Measurements from ENCODE around the gene RMI1.
"Not testable (repeated sequence)": the region's sequence is repeated elsewhere in the genome, so short reads cannot be mapped to it uniquely, and the experiment has no call there.

The RMI1 gene

GRCh38 chr9:83980395-83981125 is at the start of gene RMI1:
TSS of gene RMI1 (plus strand) at chr9:83980805. CDS start at chr9:84000987, 20,182 bp downstream.
- DNase-seq (ENCODE audit: low spot score), result peak; percentile 94

- DNase-seq (ENCODE audit: low spot score), result no peak
These were observed 49.7 kb upstream of the RMI1 start for GRCh38 chr9:83930881-83931280.

DNA sequence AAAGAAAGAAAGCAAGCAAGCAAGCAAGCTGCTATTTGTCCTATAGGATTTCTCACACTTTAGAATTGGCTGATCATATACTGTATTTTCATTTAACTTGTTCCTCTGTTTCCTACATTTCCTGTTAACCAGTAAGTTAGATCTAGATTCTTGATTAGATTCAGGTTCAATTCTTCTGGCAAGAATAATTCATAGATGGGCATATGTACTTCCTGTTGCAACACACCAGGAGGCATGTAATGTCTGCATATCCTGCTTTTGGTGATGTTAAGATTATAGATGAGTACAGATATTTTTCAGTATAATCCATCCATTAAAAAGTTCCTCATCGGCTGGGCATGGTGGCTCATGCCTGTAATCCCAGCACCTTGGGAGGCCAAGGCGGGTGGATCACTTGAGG is 48.6 kb upstream of the RMI1 start:
- no peak for DNase-seq (ENCODE audit: low spot score)

DNA sequence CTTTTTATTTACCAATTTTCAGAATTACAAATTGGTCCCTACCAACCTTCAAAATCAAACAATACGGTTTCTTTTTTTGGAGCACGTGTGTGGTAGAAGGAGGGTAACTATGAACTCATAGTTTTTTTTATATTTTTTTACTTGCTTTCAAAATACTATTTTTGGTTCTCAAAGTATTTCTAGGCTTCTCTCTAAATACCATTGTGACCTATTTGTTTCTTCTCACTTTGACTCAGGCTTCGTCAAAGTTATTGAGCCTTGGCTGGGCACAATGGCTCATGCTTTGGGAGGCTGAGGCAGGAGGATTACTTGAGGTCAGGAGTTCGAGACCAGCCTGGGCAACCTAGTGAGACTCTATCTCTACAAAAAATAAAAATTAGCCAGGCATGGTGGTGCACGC is 47.8 kb upstream of the RMI1 start:
- DNase-seq (ENCODE audit: low spot score), result no peak

GRCh38 chr9:83933790-83934189 is 46.8 kb upstream of the RMI1 start:
- no peak for DNase-seq (ENCODE audit: low spot score)

DNA sequence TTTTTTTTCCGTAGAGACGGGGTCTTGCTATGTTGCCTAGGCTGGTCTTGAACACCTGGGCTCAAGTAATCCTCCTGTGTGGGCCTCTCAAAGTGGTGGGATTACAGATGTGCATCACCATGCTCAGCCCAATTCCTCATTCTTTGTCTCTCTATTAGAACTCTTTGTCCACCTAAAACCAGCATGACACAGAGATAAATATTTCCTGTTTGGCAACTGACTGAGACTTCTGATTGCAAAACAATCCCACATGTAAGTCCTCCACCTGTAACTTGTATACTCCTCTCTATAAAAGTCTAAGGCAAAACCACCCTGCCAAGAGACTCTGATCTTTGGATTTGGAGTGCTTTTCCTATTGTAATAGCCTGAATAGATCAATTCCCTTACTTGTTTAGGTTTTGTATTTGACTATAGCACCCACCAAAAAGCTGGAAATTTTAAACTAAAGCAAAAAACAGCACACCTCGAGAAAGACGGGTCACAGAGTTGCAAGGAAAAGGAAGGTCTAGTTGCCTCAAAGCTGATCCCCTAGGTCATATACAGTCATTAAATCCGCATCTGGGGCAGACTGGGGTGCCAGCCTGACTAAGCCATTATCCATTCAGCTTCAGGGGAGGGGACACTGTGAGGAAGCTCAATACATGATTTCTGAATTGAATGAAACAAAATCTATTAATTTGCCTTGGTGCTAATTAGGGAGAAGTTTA is 45.9 kb upstream of the RMI1 start:
- DNase-seq (ENCODE audit: low spot score), result no peak

DNA sequence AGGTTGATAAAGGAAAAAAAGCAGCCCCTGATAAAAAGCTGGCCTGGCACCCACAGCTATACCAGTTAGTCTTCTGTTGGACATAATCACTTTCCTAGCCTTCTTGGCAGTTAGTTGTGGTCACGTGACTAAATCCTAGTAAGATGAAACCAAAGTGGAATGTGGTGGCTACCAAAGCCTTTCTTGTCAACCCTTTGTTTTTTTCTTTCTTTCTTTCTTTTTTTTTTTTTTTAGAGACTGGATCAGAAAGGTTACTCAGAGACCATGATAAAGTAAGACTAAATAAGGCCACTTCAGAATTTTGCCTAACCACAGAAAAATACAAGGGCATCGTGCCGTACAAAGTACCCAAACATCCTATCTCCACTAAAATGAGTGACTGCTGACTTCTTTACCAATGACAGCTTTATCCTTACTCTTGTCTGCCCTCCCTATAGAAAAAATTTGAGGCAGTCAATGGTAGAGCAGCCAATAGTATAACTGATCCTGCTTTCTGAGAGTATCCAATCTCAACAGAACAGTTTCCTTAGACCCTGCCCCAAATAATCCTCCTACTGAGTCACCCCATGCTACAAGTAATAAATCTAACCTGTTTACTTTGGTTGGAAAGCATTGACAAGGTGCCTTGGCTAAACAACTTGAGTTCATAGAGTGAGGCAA is 45.2 kb upstream of the RMI1 start:
- DNase-seq (ENCODE audit: low spot score), result no peak

DNA sequence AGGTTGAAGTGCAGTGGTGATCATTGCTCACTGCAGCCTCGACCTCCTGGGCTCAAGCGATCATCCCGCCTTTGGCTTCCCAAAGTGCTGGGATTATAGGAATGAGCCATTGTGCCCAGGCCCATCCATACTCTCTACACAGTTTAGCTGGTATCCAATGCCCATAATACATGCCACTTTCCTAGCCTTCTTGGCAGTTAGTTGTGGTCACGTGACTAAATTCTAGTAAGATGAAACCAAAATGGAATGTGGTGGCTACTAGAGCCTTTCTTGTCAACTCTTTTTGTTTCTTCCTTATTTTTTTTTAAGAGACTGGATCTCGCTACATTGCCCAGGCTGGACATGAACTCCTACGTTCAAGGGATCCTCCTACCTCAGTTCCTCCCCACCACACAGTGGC is 44.1 kb upstream of the RMI1 start:
- no peak for DNase-seq (ENCODE audit: low spot score)

DNA sequence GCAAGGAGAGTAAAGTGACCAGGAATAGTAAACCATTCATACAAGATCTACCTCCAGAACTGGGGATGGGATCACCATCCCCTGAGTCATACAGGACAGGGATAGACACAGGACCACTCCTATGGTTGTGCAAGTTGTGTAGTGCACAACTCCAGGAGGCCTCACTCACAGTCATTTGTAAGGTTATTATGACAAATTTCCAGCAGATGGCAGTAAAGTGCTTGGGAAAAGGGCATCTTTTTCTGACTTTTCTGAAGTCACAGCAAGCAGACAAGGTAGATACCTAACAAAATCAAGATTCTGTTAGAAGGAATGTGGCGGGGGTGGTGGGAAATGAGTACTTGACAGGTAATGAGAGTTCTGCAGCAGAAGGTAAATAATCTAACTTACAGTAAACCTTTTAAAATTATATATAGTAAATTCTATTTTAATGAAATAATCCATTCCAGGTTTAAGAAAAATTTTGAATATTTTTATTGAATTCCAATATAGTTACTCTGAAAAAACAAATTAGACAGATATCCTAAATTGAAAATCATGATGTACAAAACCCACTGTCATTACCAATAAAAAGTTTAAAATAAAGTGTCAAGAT is 42.6 kb upstream of the RMI1 start:
- no peak for DNase-seq (ENCODE audit: low spot score)

- no peak for DNase-seq (ENCODE audit: low spot score)
These were observed 39.9 kb upstream of the RMI1 start for GRCh38 chr9:83940590-83941303.

GRCh38 chr9:83948096-83948495 is 32.5 kb upstream of the RMI1 start:
- DNase-seq (ENCODE audit: low spot score), result not testable (repeated sequence)

DNA sequence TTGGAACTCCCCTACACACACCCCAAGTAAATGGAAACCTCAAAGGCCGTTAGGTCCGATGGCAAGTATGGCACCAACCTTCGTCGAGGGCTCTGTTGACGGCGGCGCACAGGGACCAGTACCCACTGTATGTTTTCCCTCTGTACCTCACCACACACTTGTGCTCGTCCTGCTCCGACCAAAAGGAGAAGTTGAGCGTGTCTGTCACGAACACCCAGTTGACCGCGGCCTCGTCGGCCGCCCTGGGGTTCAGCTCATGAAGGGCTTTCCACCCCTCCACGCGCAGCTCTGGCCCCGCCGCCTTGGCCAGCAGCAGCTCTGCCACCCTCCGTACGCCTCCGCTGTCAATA is 24.5 kb upstream of the RMI1 start:
- DNase-seq (ENCODE audit: low spot score), result no peak

DNA sequence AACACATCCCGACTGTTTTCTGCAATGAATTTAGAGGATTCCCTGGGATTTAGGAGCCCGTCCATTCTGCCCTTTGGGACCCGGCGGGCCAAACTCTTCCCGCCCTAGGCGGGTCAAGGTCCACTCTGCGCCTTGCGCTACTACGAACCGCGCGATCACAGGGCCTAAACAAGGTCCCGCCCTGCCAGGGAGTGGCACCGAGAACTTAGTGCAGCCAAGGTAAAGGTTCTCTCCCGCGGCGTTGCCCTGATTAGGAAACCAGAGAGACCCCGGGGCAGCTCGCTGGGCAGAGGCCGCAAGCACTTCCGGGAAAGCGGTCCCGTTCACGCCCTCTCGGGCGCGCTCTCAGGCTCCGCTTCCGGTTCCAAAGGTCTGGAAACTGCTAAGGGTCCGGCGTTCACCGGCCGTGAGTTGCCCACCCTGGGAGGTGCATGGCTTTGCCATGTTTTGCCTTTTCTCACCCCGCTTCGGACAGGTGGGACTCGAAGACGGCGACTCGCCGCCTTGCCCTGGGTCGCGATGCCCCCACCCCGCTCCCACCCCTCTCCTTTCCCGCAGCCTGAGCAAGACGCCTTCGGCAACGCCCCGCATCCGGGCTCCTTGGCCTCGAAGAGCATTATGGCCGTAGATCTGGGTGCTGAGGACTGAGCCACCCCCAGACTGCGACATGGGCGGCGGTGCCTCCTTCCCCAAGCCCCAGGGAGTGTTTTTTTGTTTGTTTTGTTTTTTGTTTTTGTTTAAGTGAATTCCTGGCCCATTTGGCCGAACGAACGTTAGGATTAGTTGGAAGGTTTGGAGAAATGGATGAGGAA is 24.0 kb upstream of the RMI1 start:
- DNase-seq (ENCODE audit: low spot score), result peak; percentile 66

GRCh38 chr9:83957248-83957513 is 23.4 kb upstream of the RMI1 start:
- no peak for DNase-seq (ENCODE audit: low spot score)

DNA sequence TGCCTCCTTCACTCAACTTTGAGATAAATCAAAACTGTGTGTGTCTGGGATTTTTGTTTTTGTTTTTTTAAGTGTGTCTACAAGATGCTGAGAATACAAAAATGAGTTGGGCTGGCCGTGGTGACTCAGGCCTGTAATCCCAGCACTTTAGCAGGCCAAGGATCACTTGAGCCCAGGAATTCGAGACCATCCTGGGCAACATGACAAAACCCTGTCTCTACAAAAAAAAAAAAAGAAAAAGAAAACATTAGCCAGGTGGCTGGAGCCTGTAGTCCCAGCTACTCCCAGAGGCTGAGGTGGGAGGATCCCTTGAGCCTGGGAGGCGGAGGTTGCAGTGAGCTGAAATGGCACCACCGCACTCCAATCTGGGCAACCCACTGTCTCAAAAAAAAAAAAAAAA is 21.5 kb upstream of the RMI1 start:
- DNase-seq (ENCODE audit: low spot score), result peak; percentile 37

DNA sequence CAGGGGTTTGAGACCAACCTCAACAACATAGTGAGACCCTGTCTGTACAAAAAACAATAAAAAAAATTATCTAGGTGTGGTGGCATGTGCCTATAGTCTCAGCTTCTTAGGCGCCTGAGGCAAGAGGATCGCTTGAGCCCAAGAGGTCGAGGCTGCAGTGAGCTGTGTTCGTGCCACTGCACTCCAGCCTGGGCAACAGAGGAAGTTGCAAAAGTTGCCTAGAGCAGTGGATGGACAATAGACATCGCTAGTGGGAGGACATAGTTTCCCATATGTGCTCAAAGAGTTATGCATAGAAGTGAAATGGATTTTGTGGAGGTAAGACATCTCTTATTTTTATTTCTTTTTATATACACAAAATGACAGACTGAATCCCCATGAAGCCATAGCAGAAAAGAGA is 19.6 kb upstream of the RMI1 start:
- DNase-seq (ENCODE audit: low spot score), result no peak

- DNase-seq (ENCODE audit: low spot score), result no peak
These were observed 18.4 kb upstream of the RMI1 start for GRCh38 chr9:83962165-83962564.

DNA sequence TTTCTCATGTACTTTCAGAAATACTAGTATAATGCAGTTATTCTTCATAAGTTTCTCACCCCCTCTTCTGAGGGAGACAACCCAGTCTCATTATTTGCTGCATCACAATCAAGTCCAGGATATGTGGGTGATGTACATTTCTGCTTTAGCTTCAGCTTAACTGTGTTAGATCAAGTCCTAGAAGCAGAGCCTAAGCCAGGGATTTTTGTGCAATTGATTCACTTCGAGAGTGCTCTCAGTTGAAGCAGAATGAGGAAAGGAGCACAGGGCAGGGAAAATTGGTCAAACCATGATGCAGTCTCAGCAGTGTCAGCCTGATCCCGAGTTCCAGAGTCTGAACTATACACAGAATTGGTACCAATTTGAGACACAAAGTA is 15.6 kb upstream of the RMI1 start:
- no peak for DNase-seq (ENCODE audit: low spot score)

DNA sequence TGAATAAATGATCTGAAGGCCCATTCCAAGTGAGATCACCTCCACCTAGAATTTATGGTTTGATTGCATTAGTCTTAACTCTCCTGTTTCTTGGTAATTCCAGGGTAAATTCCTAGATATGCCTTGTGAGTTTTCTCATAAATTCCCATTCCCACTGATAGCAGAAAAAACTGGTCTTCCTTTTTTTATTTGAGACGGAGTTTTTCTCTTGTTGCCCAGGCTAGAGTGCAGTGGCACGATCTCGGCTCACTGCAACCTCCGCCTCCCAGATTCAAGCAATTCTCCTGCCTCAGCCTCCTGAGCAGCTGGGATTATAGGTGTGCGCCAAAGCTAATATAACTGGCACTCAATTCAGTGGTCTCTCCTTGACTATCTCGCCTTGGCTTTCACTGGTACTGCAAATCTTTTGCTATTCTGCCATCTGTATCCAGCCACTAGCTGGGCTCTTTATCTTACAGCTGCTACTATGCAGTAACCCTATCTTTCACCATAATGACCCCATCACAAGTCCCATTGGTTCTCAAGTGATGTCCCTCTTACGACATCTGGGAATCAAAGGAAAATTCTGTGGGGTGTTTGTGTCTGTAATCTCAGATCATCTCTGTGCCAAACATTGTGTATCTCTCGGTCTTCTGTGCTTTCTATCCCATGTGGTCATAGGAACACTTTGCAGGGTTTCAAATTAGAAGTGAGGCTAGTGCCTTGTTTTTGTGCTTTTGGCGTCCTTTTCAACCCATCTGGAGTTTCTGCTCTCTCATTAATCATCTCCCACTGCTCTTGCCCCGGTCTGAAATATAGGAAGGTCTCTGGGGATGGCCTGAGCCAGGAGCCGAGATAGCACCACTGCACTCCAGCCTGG is 15.0 kb upstream of the RMI1 start:
- no peak for DNase-seq (ENCODE audit: low spot score)

GRCh38 chr9:83966209-83966582 is 14.4 kb upstream of the RMI1 start:
- no peak for DNase-seq (ENCODE audit: low spot score)

GRCh38 chr9:83967073-83967472 is 13.5 kb upstream of the RMI1 start:
- no peak for DNase-seq (ENCODE audit: low spot score)
